GM12878 (cell line): ENCODE results near the gene CCDC110. TPM values are rescaled to one million over a fixed set of nuclear protein-coding genes. Genes with fewer than 3 reads are reported as not detected.

Experiments
- ATAC-seq: fragments of 200-7000 bp; cut with Tn5 transposase; 3 replicates; pipeline ENCODE4 v1.9.1; 2020; ENCODE audit warnings: mild to moderate bottlenecking, moderate library complexity
- BruUV-seq: library from RNA; stranded (reverse); fragments of 400-500 nt; replicated peaks from 2 replicates; lab custom pipeline; 2021; lab: Mats Ljungman, UMichigan
- CTCF ChIA-PET: fragments of 300-600 bp; sonication (Branson Sonifier 250); formaldehyde crosslinking; extraction: SDS; loops from one replicate; lab custom pipeline; 2021; ENCODE audit warnings: inconsistent platforms; lab: Yijun Ruan, JAX
- POLR2A ChIA-PET: fragments of 350-600 bp; formaldehyde crosslinking; extraction: SDS; loops from one replicate; lab custom pipeline; 2021; ENCODE audit warnings: inconsistent platforms; lab: Charles Lee
- RAD21 ChIA-PET: fragments of 300-600 bp; sonication (Branson Sonifier 250); formaldehyde crosslinking; loops from one replicate; lab custom pipeline; 2023; ENCODE audit warnings: antibody characterized with exemption; ENCODE audit not compliant: unreplicated experiment; lab: Charles Lee
- SMC1A ChIA-PET: fragments of 300-600 bp; sonication (Branson Sonifier 250); formaldehyde crosslinking; loops from one replicate; lab custom pipeline; 2023; ENCODE audit not compliant: unreplicated experiment, uncharacterized antibody; lab: Charles Lee
- DNase-seq: peaks from one replicate; pipeline ENCODE4 v3.0.0-alpha.2; 2011; ENCODE audit warnings: low read depth, low spot score
- FAIRE-seq: peaks from 3 replicates; lab custom pipeline; 2011; peaks lifted over from hg19 to GRCh38; lab: Jason Lieb, UNC
- H2AFZ ChIP-seq: 2 replicates; pipeline ENCODE4 v1.6.0; 2011; ENCODE audit warnings: low read depth, low read length, control low read depth; ENCODE audit not compliant: control insufficient read depth
- H3K27ac ChIP-seq: 2 replicates; pipeline ENCODE4 v1.5.1; 2011; ENCODE audit warnings: control low read depth; ENCODE audit not compliant: control insufficient read depth, insufficient read depth
- H3K27me3 ChIP-seq, 2 experiments: replicated peaks in 1 of 2; 2 replicates each; pipeline versions ENCODE4 v1.6.0 to v1.6.1; 2011; ENCODE audit warnings: low read length in 1 of 2; ENCODE audit not compliant: control insufficient read depth in 2 of 2, insufficient read depth in 2 of 2
- H3K36me3 ChIP-seq, 2 experiments: 2 replicates each; pipeline ENCODE4 v1.5.1; 2011; ENCODE audit warnings: low read length in 1 of 2; ENCODE audit not compliant: control insufficient read depth in 2 of 2, insufficient read depth in 2 of 2
- H3K4me1 ChIP-seq: 2 replicates; pipeline ENCODE4 v1.6.1; 2011; ENCODE audit warnings: mild to moderate bottlenecking, low read length, moderate library complexity, mixed read lengths; ENCODE audit not compliant: control insufficient read depth, insufficient read depth
- H3K4me2 ChIP-seq: 2 replicates; pipeline ENCODE4 v1.6.0; 2011; ENCODE audit warnings: control low read depth; ENCODE audit not compliant: control insufficient read depth, insufficient read depth
- H3K4me3 ChIP-seq: fragments of 200-600 bp; sonication (generic); 2 replicates; pipeline ENCODE4 v1.5.1; 2016
- H3K79me2 ChIP-seq: 2 replicates; pipeline ENCODE4 v1.6.0; 2011; ENCODE audit warnings: low read length; ENCODE audit not compliant: control insufficient read depth, insufficient read depth
- H3K9ac ChIP-seq: 2 replicates; pipeline ENCODE4 v1.8.0; 2011; ENCODE audit warnings: low read length, control low read depth, mixed read lengths; ENCODE audit not compliant: control insufficient read depth, insufficient read depth
- H3K9me3 ChIP-seq: replicated peaks from 3 replicates; pipeline ENCODE4 v1.5.1; 2011; ENCODE audit warnings: mild to moderate bottlenecking, low read length; ENCODE audit not compliant: control insufficient read depth, insufficient read depth
- H4K20me1 ChIP-seq: 2 replicates; pipeline ENCODE4 v1.6.0; 2011; ENCODE audit not compliant: control insufficient read depth, insufficient read depth
- CHD1 ChIP-seq: IDR thresholded peaks from 2 replicates; pipeline ENCODE4 v1.6.1; 2012; ENCODE audit warnings: low read depth, low read length, improper control_type of control experiment
- NRF1 ChIP-seq: conservative IDR thresholded peaks from 2 replicates; pipeline ENCODE4 v1.6.1; 2011; ENCODE audit warnings: mild to moderate bottlenecking, low read depth, low read length, improper control_type of control experiment
- POLR2AphosphoS5 ChIP-seq: IDR thresholded peaks from 2 replicates; pipeline ENCODE4 v1.6.1; 2011; ENCODE audit warnings: mild to moderate bottlenecking, low read length, inconsistent platforms
- RFX5 ChIP-seq: IDR thresholded peaks from 2 replicates; pipeline ENCODE4 v1.6.1; 2011; ENCODE audit warnings: low read depth, low read length, improper control_type of control experiment
- SMAD5 ChIP-seq: IDR thresholded peaks from 2 replicates; pipeline ENCODE4 v1.6.1; 2016; ENCODE audit warnings: antibody characterized with exemption, low read depth
- SMARCA5 ChIP-seq: fragments of 450-650 bp; IDR thresholded peaks from 2 replicates; pipeline ENCODE4 v1.6.1; 2017; ENCODE audit warnings: mild to moderate bottlenecking
- SRF ChIP-seq, 2 experiments: IDR thresholded peaks; 2 replicates each; pipeline ENCODE4 v1.6.1; 2011; ENCODE audit warnings: low read depth in 2 of 2, low read length in 2 of 2, mild to moderate bottlenecking in 1 of 2, moderate library complexity in 1 of 2
- TARDBP ChIP-seq: IDR thresholded peaks from 2 replicates; pipeline ENCODE4 v1.6.1; 2016; ENCODE audit warnings: borderline replicate concordance
- WGBS: methylation state at CpG from one replicate; pipeline ENCODE4 v1.1.6; 2016; ENCODE audit warnings: low lambda C conversion rate; ENCODE audit not compliant: insufficient replicate concordance, insufficient coverage; ENCODE audit errors: missing lambda C conversion rate; 5-methylcytosine and 5-hydroxymethylcytosine counted together
- in situ Hi-C: fragments of 300-500 bp; cut with MboI; formaldehyde crosslinking; loops from 9 replicates; pipeline ENCODE4 v1.14.3; 2018; ENCODE audit warnings: mixed read lengths
- intact Hi-C: fragments of 100-400 bp; cut with micrococcal nuclease; formaldehyde crosslinking; loops from one replicate; pipeline ENCODE4 v1.14.2; 2022; ENCODE audit not compliant: unreplicated experiment
- polyA plus RNA-seq, 11 experiments: library from polyadenylated mRNA; depleted of rRNA in 4 of 11; unstranded in 6 of 11; stranded (reverse) in 5 of 11; fragments of >200 nt; fragmentation: Nextera tagmentation in 4 of 11; fragmentation: Illumina TruSeq in 1 of 11; extraction: Ambion mirVana in 4 of 11; extraction: Trizol in 1 of 11; gene quantifications; 1 replicate in 1 of 11; 2 replicates in 10 of 11; pipeline versions ENCODE4 v1.2.1 to v1.2.3, GENCODE V29; 2011 to 2016; ENCODE audit warnings: inconsistent platforms in 2 of 11, missing spikeins in 2 of 11, low read depth in 1 of 11
- total RNA-seq, 4 experiments: library from RNA; depleted of rRNA in 3 of 4; stranded (reverse); fragments of >200 nt in 3 of 4; fragmentation: Illumina TruSeq in 1 of 4; extraction: Trizol in 1 of 4; gene quantifications; 2 replicates each; pipeline versions ENCODE4 v1.2.1 to v1.2.3, GENCODE V29; 2013 to 2021
- TF ChIP-seq, protein P1 (sequence below): fragments of 450-650 bp; IDR thresholded peaks from 2 replicates; pipeline ENCODE4 v1.6.1; 2017; ENCODE audit warnings: mild to moderate bottlenecking, low read depth, inconsistent platforms; ENCODE audit not compliant: poor library complexity, severe bottlenecking
- TF ChIP-seq, protein P2 (sequence below): fragments of 450-650 bp; IDR thresholded peaks from 2 replicates; pipeline ENCODE4 v1.6.1; 2017; ENCODE audit warnings: mild to moderate bottlenecking, moderate library complexity
- TF ChIP-seq, protein P3 (sequence below): fragments of 450-650 bp; conservative IDR thresholded peaks from 2 replicates; pipeline ENCODE4 v1.6.1; 2017; ENCODE audit warnings: mild to moderate bottlenecking, moderate library complexity

Gene CCDC110
- total and polyA plus RNA-seq, 10 of the 15 experiments (the other 5 are each of a cell fraction or from before 2014, with no cell fraction given) = 0.85 to 3.1 (median 2.1) TPM; not detected in 1

DNA sequence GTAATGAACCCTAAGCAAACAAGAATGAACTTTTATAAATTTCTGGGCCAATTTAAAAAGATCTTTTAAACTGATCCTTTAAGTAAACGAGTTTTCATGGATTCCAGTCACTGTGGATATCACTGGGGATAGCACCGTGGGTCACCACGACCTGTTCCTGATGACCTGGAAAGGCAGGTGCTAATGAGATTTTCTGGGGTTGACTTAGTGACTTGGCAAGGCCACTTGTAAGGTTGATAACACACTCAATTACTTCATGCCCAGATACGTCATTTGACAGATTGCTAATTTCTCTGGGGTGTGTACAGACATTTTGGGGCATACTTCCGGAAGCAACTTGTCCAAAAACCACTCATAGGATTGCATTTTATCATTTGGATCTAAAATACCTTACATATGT is 39.3 kb upstream of the CCDC110 start:
- TF ChIP-seq, protein P1, sequence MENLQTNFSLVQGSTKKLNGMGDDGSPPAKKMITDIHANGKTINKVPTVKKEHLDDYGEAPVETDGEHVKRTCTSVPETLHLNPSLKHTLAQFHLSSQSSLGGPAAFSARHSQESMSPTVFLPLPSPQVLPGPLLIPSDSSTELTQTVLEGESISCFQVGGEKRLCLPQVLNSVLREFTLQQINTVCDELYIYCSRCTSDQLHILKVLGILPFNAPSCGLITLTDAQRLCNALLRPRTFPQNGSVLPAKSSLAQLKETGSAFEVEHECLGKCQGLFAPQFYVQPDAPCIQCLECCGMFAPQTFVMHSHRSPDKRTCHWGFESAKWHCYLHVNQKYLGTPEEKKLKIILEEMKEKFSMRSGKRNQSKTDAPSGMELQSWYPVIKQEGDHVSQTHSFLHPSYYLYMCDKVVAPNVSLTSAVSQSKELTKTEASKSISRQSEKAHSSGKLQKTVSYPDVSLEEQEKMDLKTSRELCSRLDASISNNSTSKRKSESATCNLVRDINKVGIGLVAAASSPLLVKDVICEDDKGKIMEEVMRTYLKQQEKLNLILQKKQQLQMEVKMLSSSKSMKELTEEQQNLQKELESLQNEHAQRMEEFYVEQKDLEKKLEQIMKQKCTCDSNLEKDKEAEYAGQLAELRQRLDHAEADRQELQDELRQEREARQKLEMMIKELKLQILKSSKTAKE = no peak
- TF ChIP-seq SMARCA5 = no peak
- TF ChIP-seq SRF (IDR thresholded peaks at IDR 0.05; ENCODE audit: low read depth in 2 of 2, low read length in 2 of 2) = no peak
- TF ChIP-seq, protein P2, sequence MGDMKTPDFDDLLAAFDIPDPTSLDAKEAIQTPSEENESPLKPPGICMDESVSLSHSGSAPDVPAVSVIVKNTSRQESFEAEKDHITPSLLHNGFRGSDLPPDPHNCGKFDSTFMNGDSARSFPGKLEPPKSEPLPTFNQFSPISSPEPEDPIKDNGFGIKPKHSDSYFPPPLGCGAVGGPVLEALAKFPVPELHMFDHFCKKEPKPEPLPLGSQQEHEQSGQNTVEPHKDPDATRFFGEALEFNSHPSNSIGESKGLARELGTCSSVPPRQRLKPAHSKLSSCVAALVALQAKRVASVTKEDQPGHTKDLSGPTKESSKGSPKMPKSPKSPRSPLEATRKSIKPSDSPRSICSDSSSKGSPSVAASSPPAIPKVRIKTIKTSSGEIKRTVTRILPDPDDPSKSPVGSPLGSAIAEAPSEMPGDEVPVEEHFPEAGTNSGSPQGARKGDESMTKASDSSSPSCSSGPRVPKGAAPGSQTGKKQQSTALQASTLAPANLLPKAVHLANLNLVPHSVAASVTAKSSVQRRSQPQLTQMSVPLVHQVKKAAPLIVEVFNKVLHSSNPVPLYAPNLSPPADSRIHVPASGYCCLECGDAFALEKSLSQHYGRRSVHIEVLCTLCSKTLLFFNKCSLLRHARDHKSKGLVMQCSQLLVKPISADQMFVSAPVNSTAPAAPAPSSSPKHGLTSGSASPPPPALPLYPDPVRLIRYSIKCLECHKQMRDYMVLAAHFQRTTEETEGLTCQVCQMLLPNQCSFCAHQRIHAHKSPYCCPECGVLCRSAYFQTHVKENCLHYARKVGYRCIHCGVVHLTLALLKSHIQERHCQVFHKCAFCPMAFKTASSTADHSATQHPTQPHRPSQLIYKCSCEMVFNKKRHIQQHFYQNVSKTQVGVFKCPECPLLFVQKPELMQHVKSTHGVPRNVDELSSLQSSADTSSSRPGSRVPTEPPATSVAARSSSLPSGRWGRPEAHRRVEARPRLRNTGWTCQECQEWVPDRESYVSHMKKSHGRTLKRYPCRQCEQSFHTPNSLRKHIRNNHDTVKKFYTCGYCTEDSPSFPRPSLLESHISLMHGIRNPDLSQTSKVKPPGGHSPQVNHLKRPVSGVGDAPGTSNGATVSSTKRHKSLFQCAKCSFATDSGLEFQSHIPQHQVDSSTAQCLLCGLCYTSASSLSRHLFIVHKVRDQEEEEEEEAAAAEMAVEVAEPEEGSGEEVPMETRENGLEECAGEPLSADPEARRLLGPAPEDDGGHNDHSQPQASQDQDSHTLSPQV = no peak
- no peak for TF ChIP-seq POLR2AphosphoS5
- TF ChIP-seq RFX5 = no peak
- TF ChIP-seq, protein P3, sequence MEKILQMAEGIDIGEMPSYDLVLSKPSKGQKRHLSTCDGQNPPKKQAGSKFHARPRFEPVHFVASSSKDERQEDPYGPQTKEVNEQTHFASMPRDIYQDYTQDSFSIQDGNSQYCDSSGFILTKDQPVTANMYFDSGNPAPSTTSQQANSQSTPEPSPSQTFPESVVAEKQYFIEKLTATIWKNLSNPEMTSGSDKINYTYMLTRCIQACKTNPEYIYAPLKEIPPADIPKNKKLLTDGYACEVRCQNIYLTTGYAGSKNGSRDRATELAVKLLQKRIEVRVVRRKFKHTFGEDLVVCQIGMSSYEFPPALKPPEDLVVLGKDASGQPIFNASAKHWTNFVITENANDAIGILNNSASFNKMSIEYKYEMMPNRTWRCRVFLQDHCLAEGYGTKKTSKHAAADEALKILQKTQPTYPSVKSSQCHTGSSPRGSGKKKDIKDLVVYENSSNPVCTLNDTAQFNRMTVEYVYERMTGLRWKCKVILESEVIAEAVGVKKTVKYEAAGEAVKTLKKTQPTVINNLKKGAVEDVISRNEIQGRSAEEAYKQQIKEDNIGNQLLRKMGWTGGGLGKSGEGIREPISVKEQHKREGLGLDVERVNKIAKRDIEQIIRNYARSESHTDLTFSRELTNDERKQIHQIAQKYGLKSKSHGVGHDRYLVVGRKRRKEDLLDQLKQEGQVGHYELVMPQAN = no peak
- TF ChIP-seq NRF1 = no peak
- no peak for TF ChIP-seq TARDBP
- TF ChIP-seq CHD1 = no peak
- TF ChIP-seq SMAD5 = no peak
- intact Hi-C loops (no loop called here), in situ Hi-C loops (no loop called here)
- BruUV-seq = no TSS peak
- DNase-seq (no peak), FAIRE-seq (no peak), ATAC-seq (no peak)
- no peaks in the 10 kb centered on the region; a peak in 1 of 4 replicates for H3K27me3 ChIP-seq
- H4K20me1 ChIP-seq = no peaks in the 10 kb centered on the region
- no peaks in the 10 kb centered on the region for H3K36me3 ChIP-seq
- ChIA-PET RAD21 (no interaction called here), SMC1A (no interaction called here), CTCF (no interaction called here), POLR2A (no interaction called here)
- H3K4me3 ChIP-seq = no peak overlapping the region
- peaks cover 4% of the 10 kb centered on the region; the same call in 2 of the 3 replicates for H3K9me3 ChIP-seq
- no peak overlapping the region for H2AFZ ChIP-seq
- no peaks in the 10 kb centered on the region for H3K79me2 ChIP-seq
- H3K4me2 ChIP-seq = no peak overlapping the region
- no peak overlapping the region for H3K27ac ChIP-seq
- 34% methylated on average over 5 of the region's 5 CpGs for WGBS
- no peak overlapping the region for H3K9ac ChIP-seq
- H3K4me1 ChIP-seq = peaks cover 5% of the 10 kb centered on the region
